Osteoblast (primary cell): ENCODE data around the gene TMBIM1. TPM values are rescaled to one million over a fixed set of nuclear protein-coding genes. Genes with fewer than 3 reads are reported as not detected.

Source experiments
- DNase-seq: peaks from one replicate; pipeline ENCODE4 v3.0.0; 2011; ENCODE audit warnings: low spot score, mixed read lengths; ENCODE audit not compliant: insufficient read length; ENCODE audit errors: missing footprints
- H2AFZ ChIP-seq: 2 replicates; pipeline ENCODE4 v1.6.0; 2011; ENCODE audit warnings: mild to moderate bottlenecking, low read length
- H3K27ac ChIP-seq: 2 replicates; pipeline ENCODE4 v1.5.1; 2011; ENCODE audit warnings: mild to moderate bottlenecking, low read depth, low read length, moderate library complexity
- H3K27me3 ChIP-seq: 2 replicates; pipeline ENCODE4 v1.6.0; 2012; ENCODE audit warnings: mild to moderate bottlenecking, control low read depth, inconsistent platforms, low read length, moderate library complexity; ENCODE audit not compliant: insufficient read depth
- H3K36me3 ChIP-seq: 2 replicates; pipeline ENCODE4 v1.5.1; 2011; ENCODE audit warnings: mild to moderate bottlenecking, low read length, control low read depth, moderate library complexity; ENCODE audit not compliant: insufficient read depth
- H3K4me1 ChIP-seq: 2 replicates; pipeline ENCODE4 v1.5.1; 2011; ENCODE audit warnings: mild to moderate bottlenecking, low read length, control low read depth, moderate library complexity; ENCODE audit not compliant: insufficient read depth
- H3K4me2 ChIP-seq: 2 replicates; pipeline ENCODE4 v1.6.0; 2011; ENCODE audit warnings: mild to moderate bottlenecking, low read length; ENCODE audit not compliant: insufficient read depth
- H3K4me3 ChIP-seq: fragments of 200-600 bp; sonication (generic); 3 replicates; pipeline ENCODE4 v1.5.1; 2012; ENCODE audit warnings: mild to moderate bottlenecking, low read length, inconsistent platforms; ENCODE audit not compliant: insufficient read depth
- H3K79me2 ChIP-seq: 2 replicates; pipeline ENCODE4 v1.6.0; 2012; ENCODE audit warnings: mild to moderate bottlenecking, low read length, control low read depth, inconsistent platforms; ENCODE audit not compliant: insufficient read depth
- H3K9me3 ChIP-seq: 2 replicates; pipeline ENCODE4 v1.5.1; 2011; ENCODE audit warnings: low read depth, low read length, control low read depth
- H4K20me1 ChIP-seq: 2 replicates; pipeline ENCODE4 v1.6.0; 2012; ENCODE audit warnings: mild to moderate bottlenecking, low read length, control low read depth; ENCODE audit not compliant: insufficient read depth
- CTCF ChIP-seq: IDR thresholded peaks from 2 replicates; pipeline ENCODE4 v1.5.1; 2011; ENCODE audit warnings: mild to moderate bottlenecking, low read depth, low read length, moderate library complexity; ENCODE audit errors: extremely low read depth
- total RNA-seq: library from RNA; depleted of rRNA; stranded (reverse); fragments of >200 nt; gene quantifications from 2 replicates; pipeline ENCODE4 v1.2.3, GENCODE V29; 2012

The TMBIM1 gene
- total RNA-seq, 1 donor = 155 TPM

- no peaks in the 10 kb centered on the region for H4K20me1 ChIP-seq
- no peak overlapping the region for H3K4me2 ChIP-seq
- H3K27me3 ChIP-seq = no peaks in the 10 kb centered on the region
- no peaks in the 10 kb centered on the region for H3K36me3 ChIP-seq
- H3K4me1 ChIP-seq = peaks cover 12% of the 10 kb centered on the region
- H3K27ac ChIP-seq = peak overlapping the region; percentile 36
- H3K9me3 ChIP-seq = no peaks in the 10 kb centered on the region
- peak; percentile 4 for TF ChIP-seq CTCF
- no peak for DNase-seq
- H2AFZ ChIP-seq = no peak overlapping the region
- H3K79me2 ChIP-seq = peaks cover 8% of the 10 kb centered on the region
- no peak overlapping the region for H3K4me3 ChIP-seq
These were observed 4.5 kb upstream of the TMBIM1 start for GRCh38 chr2:218296847-218297246.

- H3K27me3 ChIP-seq = no peaks in the 10 kb centered on the region
- H2AFZ ChIP-seq = no peak overlapping the region
- no peaks in the 10 kb centered on the region for H3K36me3 ChIP-seq
- H3K27ac ChIP-seq = no peak overlapping the region
- no peaks in the 10 kb centered on the region for H3K9me3 ChIP-seq
- DNase-seq = no peak
- H3K79me2 ChIP-seq = peaks cover 15% of the 10 kb centered on the region
- no peak for TF ChIP-seq CTCF
- H3K4me3 ChIP-seq = no peak overlapping the region
- peaks cover 17% of the 10 kb centered on the region for H3K4me1 ChIP-seq
- H4K20me1 ChIP-seq = peaks cover 4% of the 10 kb centered on the region
- no peak overlapping the region for H3K4me2 ChIP-seq
These were observed 3.9 kb upstream of the TMBIM1 start for GRCh38 chr2:218296200-218296599.

GRCh38 chr2:218295029-218295428 is 2.7 kb upstream of the TMBIM1 start:
- H3K4me3 ChIP-seq = no peak overlapping the region
- H2AFZ ChIP-seq = no peak overlapping the region
- peaks cover 27% of the 10 kb centered on the region for H3K79me2 ChIP-seq
- H3K9me3 ChIP-seq = no peaks in the 10 kb centered on the region
- TF ChIP-seq CTCF = no peak
- DNase-seq = no peak
- no peak overlapping the region for H3K4me2 ChIP-seq
- H4K20me1 ChIP-seq = peaks cover 15% of the 10 kb centered on the region
- H3K27ac ChIP-seq = no peak overlapping the region
- H3K36me3 ChIP-seq = no peaks in the 10 kb centered on the region
- H3K27me3 ChIP-seq = no peaks in the 10 kb centered on the region
- peaks cover 28% of the 10 kb centered on the region for H3K4me1 ChIP-seq

- Histone ChIP-seq H3K9me3 (no peaks in the 10 kb centered on the region), H3K4me3 (no peak overlapping the region), H3K4me2 (no peak overlapping the region), H4K20me1 (peaks cover 18% of the 10 kb centered on the region), H2AFZ (no peak overlapping the region), H3K36me3 (no peaks in the 10 kb centered on the region), H3K27me3 (no peaks in the 10 kb centered on the region), H3K27ac (no peak overlapping the region), H3K79me2 (peaks cover 32% of the 10 kb centered on the region), H3K4me1 (peaks cover 33% of the 10 kb centered on the region)
- DNase-seq = no peak
- TF ChIP-seq CTCF = no peak
These were observed 2.2 kb upstream of the TMBIM1 start for GRCh38 chr2:218294430-218295022.
